H9 (cell line): ENCODE data around the gene MRTFA. TPM values are rescaled to one million over a fixed set of nuclear protein-coding genes. Genes with fewer than 3 reads are reported as not detected.

Experiments used
- DNase-seq: peaks from one replicate; pipeline ENCODE4 v3.0.0-alpha.2; 2017
- H2AFZ ChIP-seq: one replicate; pipeline ENCODE4 v1.6.1; 2013; ENCODE audit warnings: mild to moderate bottlenecking, low read length, control low read depth, moderate library complexity
- H2AK5ac ChIP-seq: 2 replicates; pipeline ENCODE4 v1.6.1; 2013; ENCODE audit warnings: low read length, control low read depth, mixed read lengths; ENCODE audit not compliant: insufficient read length
- H2BK120ac ChIP-seq: one replicate; pipeline ENCODE4 v1.6.1; 2013; ENCODE audit warnings: low read depth, mild to moderate bottlenecking, low read length, control low read depth, inconsistent platforms; ENCODE audit not compliant: poor library complexity, severe bottlenecking
- H2BK12ac ChIP-seq: 2 replicates; pipeline ENCODE4 v1.6.1; 2013; ENCODE audit warnings: low read length, control low read depth, mixed read lengths, low read depth; ENCODE audit not compliant: insufficient read length
- H2BK15ac ChIP-seq: 2 replicates; pipeline ENCODE4 v1.6.1; 2013; ENCODE audit warnings: low read depth, low read length, control low read depth
- H2BK20ac ChIP-seq: one replicate; pipeline ENCODE4 v1.6.1; 2013; ENCODE audit warnings: low read depth, mild to moderate bottlenecking, low read length, control low read depth, inconsistent platforms; ENCODE audit not compliant: poor library complexity, severe bottlenecking
- H2BK5ac ChIP-seq: 2 replicates; pipeline ENCODE4 v1.6.1; 2013; ENCODE audit warnings: low read length, control low read depth, mixed read lengths; ENCODE audit not compliant: insufficient read length
- H3K14ac ChIP-seq: 2 replicates; pipeline ENCODE4 v1.6.1; 2013; ENCODE audit warnings: low read length, control low read depth; ENCODE audit not compliant: insufficient read depth
- H3K18ac ChIP-seq: 2 replicates; pipeline ENCODE4 v1.6.1; 2013; ENCODE audit warnings: low read depth, mild to moderate bottlenecking, mixed read lengths, low read length, control low read depth; ENCODE audit not compliant: insufficient read length
- H3K23ac ChIP-seq: 2 replicates; pipeline ENCODE4 v1.6.1; 2013; ENCODE audit warnings: low read length, control low read depth, mixed read lengths, low read depth; ENCODE audit not compliant: insufficient read length
- H3K23me2 ChIP-seq: 2 replicates; pipeline ENCODE4 v1.6.1; 2013; ENCODE audit warnings: low read depth, mild to moderate bottlenecking, mixed read lengths, low read length, control low read depth; ENCODE audit not compliant: insufficient read length, poor library complexity, severe bottlenecking
- H3K27ac ChIP-seq: 2 replicates; pipeline ENCODE4 v1.5.1; 2013; ENCODE audit warnings: low read length, control low read depth, mixed read lengths, low read depth; ENCODE audit not compliant: insufficient read length
- H3K27me3 ChIP-seq: 2 replicates; pipeline ENCODE4 v1.6.1; 2013; ENCODE audit warnings: low read length, control low read depth, inconsistent platforms; ENCODE audit not compliant: insufficient read depth
- H3K4ac ChIP-seq: 2 replicates; pipeline ENCODE4 v1.6.1; 2013; ENCODE audit warnings: low read depth, mild to moderate bottlenecking, control low read depth, inconsistent platforms, low read length, moderate library complexity
- H3K4me1 ChIP-seq: 2 replicates; pipeline ENCODE4 v1.6.1; 2013; ENCODE audit warnings: low read length, control low read depth, inconsistent platforms; ENCODE audit not compliant: insufficient read depth
- H3K4me2 ChIP-seq: 2 replicates; pipeline ENCODE4 v1.6.1; 2013; ENCODE audit warnings: low read length, control low read depth, mixed read lengths; ENCODE audit not compliant: insufficient read length, insufficient read depth
- H3K56ac ChIP-seq: 2 replicates; pipeline ENCODE4 v1.6.1; 2013; ENCODE audit warnings: low read depth, mild to moderate bottlenecking, mixed read lengths, low read length, control low read depth; ENCODE audit not compliant: insufficient read length
- H3K79me1 ChIP-seq: 2 replicates; pipeline ENCODE4 v1.6.1; 2013; ENCODE audit warnings: low read depth, mild to moderate bottlenecking, moderate library complexity, low read length, control low read depth, inconsistent platforms; ENCODE audit not compliant: insufficient read depth, poor library complexity, severe bottlenecking
- H3K79me2 ChIP-seq: 2 replicates; pipeline ENCODE4 v1.6.1; 2013; ENCODE audit warnings: low read length, control low read depth, inconsistent platforms; ENCODE audit not compliant: insufficient read depth
- H3K9ac ChIP-seq: 2 replicates; pipeline ENCODE4 v1.6.1; 2013; ENCODE audit warnings: low read length, control low read depth, mixed read lengths; ENCODE audit not compliant: insufficient read length; ENCODE audit errors: extremely low read depth
- H3K9me3 ChIP-seq: one replicate; pipeline ENCODE4 v1.6.1; 2013; ENCODE audit warnings: low read depth, low read length, inconsistent platforms; ENCODE audit not compliant: control insufficient read depth
- H3T11ph ChIP-seq: one replicate; pipeline ENCODE4 v1.6.1; 2013; ENCODE audit warnings: mild to moderate bottlenecking, low read length, control low read depth, inconsistent platforms
- H4K20me1 ChIP-seq: one replicate; pipeline ENCODE4 v1.6.1; 2013; ENCODE audit not compliant: control insufficient read depth, insufficient read length, insufficient read depth
- H4K5ac ChIP-seq: 2 replicates; pipeline ENCODE4 v1.6.1; 2013; ENCODE audit warnings: low read depth, mild to moderate bottlenecking, mixed read lengths, low read length, control low read depth; ENCODE audit not compliant: insufficient read length
- H4K8ac ChIP-seq: replicated peaks from 2 replicates; pipeline ENCODE4 v1.6.1; 2013; ENCODE audit warnings: low read length, control low read depth, mixed read lengths, low read depth; ENCODE audit not compliant: insufficient read length
- H4K91ac ChIP-seq: 2 replicates; pipeline ENCODE4 v1.6.1; 2013; ENCODE audit warnings: low read depth, mild to moderate bottlenecking, moderate library complexity, mixed read lengths, low read length, control low read depth; ENCODE audit not compliant: insufficient read length
- H3K27ac Mint-ChIP-seq, 3 experiments: 2 replicates in 2 of 3; 3 replicates in 1 of 3; pipeline ENCODE4 v1.8.0; 2020 to 2021; ENCODE audit warnings: mixed read lengths in 3 of 3, mild to moderate bottlenecking in 1 of 3, moderate library complexity in 1 of 3
- H3K27me3 Mint-ChIP-seq: 2 replicates; pipeline ENCODE4 v1.8.0; 2021; ENCODE audit warnings: low read depth, mild to moderate bottlenecking, moderate library complexity, mixed read lengths
- H3K36me3 Mint-ChIP-seq, 3 experiments: 2 replicates in 2 of 3; 3 replicates in 1 of 3; pipeline ENCODE4 v1.8.0; 2020 to 2021; ENCODE audit warnings: low read depth in 3 of 3, mixed read lengths in 3 of 3; ENCODE audit not compliant: insufficient read depth in 1 of 3
- H3K4me1 Mint-ChIP-seq, 2 experiments: 2 replicates each; pipeline ENCODE4 v1.8.0; 2020; ENCODE audit warnings: mixed read lengths in 2 of 2
- H3K4me3 Mint-ChIP-seq, 2 experiments: 2 replicates in 1 of 2; 3 replicates in 1 of 2; pipeline ENCODE4 v1.8.0; 2020 to 2021; ENCODE audit warnings: mild to moderate bottlenecking in 2 of 2, mixed read lengths in 2 of 2, moderate library complexity in 1 of 2
- H3K9me3 Mint-ChIP-seq, 2 experiments: 2 replicates in 1 of 2; 3 replicates in 1 of 2; pipeline ENCODE4 v1.8.0; 2020; ENCODE audit warnings: mild to moderate bottlenecking in 2 of 2, mixed read lengths in 2 of 2, moderate library complexity in 1 of 2
- CTCF ChIP-seq: fragments of 200-600 bp; sonication (generic); conservative IDR thresholded peaks from 3 replicates; pipeline ENCODE4 v1.8.0; 2021; ENCODE audit warnings: antibody characterized with exemption, mild to moderate bottlenecking
- WGBS: extraction: QIAGEN DNeasy Blood & Tissue Kit; methylation state at CpG from one replicate; pipeline ENCODE4 v1.1.7; 2013; ENCODE audit warnings: missing lambda C conversion rate, low lambda C conversion rate, mixed read lengths; ENCODE audit not compliant: insufficient read length; ENCODE audit errors: extremely low coverage; 5-methylcytosine and 5-hydroxymethylcytosine counted together
- total RNA-seq: library from RNA; stranded (reverse); gene quantifications from 2 replicates; pipeline ENCODE4 v1.2.1, GENCODE V29; 2021

Gene MRTFA
- total RNA-seq, 1 experiment from 2014 or later: 38.1 TPM

- Histone ChIP-seq H3K79me1 (peaks cover 3% of the 10 kb centered on the region), H3K4me1 (no peaks in the 10 kb centered on the region), H2BK15ac (no peak overlapping the region), H2BK12ac (no peak overlapping the region), H2AFZ (no peak overlapping the region), H3K27ac (no peak overlapping the region), H2BK120ac (no peak overlapping the region), H3K4ac (no peak overlapping the region), H2AK5ac (no peak overlapping the region), H3K4me2 (no peak overlapping the region), H4K20me1 (no peaks in the 10 kb centered on the region), H4K91ac (no peak overlapping the region), H3K27me3 (no peaks in the 10 kb centered on the region), H3K23ac (no peak overlapping the region), H3K14ac (no peak overlapping the region), H4K5ac (no peak overlapping the region), H3K9ac (no peak overlapping the region), H4K8ac (no peak overlapping the region), H3K18ac (no peak overlapping the region), H2BK5ac (no peak overlapping the region), H3K9me3 (no peaks in the 10 kb centered on the region), H2BK20ac (no peak overlapping the region), H3K56ac (no peak overlapping the region), H3T11ph (no peak overlapping the region), H3K23me2 (no peaks in the 10 kb centered on the region), H3K79me2 (no peaks in the 10 kb centered on the region)
- peaks cover 3 to 7% of the 10 kb centered on the region in 2 experiments; a peak in 3 of 5 replicates for H3K9me3 Mint-ChIP-seq
- WGBS: no CpG with 5 or more reads among the region's 6 CpGs
- DNase-seq: peak; percentile 43
- H3K36me3 Mint-ChIP-seq: peaks cover 0 to 10% (median 9%) of the 10 kb centered on the region in 3 experiments; a peak in 6 of 7 replicates
- no peak overlapping the region for H3K27ac Mint-ChIP-seq
- 0 out of 4 replicates have a peak, but pooled peaks cover 0 to 2% of the 10 kb centered on the region in 2 experiments for H3K4me1 Mint-ChIP-seq
- H3K27me3 Mint-ChIP-seq: no peaks in the 10 kb centered on the region
- no peak overlapping the region for H3K4me3 Mint-ChIP-seq
- peak; percentile 98 for TF ChIP-seq CTCF
These were observed 111.2 kb downstream of the MRTFA start for GRCh38 chr22:40525250-40525884.
